Caco-2 (cell line): ENCODE measurements around the gene HMGCR. TPM values are rescaled to one million over a fixed set of nuclear protein-coding genes. Genes with fewer than 3 reads are reported as not detected.

ENCODE experiments used
- BruUV-seq: library from RNA; stranded (reverse); fragments of 400-500 nt; replicated peaks from 2 replicates; lab custom pipeline; 2021; lab: Mats Ljungman, UMichigan
- CTCF ChIA-PET: fragments of 300-600 bp; sonication (Branson Sonifier 250); formaldehyde crosslinking; loops from one replicate; lab custom pipeline; 2022; ENCODE audit warnings: antibody characterized with exemption; lab: Charles Lee
- POLR2A ChIA-PET: fragments of 300-600 bp; sonication (Branson Sonifier 250); formaldehyde crosslinking; loops from one replicate; lab custom pipeline; 2022; ENCODE audit warnings: antibody characterized with exemption; lab: Charles Lee
- DNase-seq, 2 experiments: peaks; one replicate each; pipeline versions ENCODE4 v3.0.0 to v3.0.0-alpha.2; 2020 to 2022
- H3K27me3 ChIP-seq: replicated peaks from 2 replicates; pipeline ENCODE4 v1.6.0; 2011; ENCODE audit warnings: low read length; ENCODE audit not compliant: control insufficient read depth, insufficient read depth
- H3K36me3 ChIP-seq: 2 replicates; pipeline ENCODE4 v1.5.1; 2011; ENCODE audit warnings: low read length; ENCODE audit not compliant: control insufficient read depth, insufficient read depth
- H3K4me1 ChIP-seq: fragments of 250-450 bp; sonication (Bioruptor Pico); 2 replicates; pipeline ENCODE4 v1.5.1; 2020; ENCODE audit warnings: mild to moderate bottlenecking
- H3K4me3 ChIP-seq: 2 replicates; pipeline ENCODE4 v1.5.1; 2011; ENCODE audit warnings: low read depth, mild to moderate bottlenecking, control low read depth, low read length
- H3K9me3 ChIP-seq: fragments of 250-450 bp; sonication (Bioruptor Pico); 2 replicates; pipeline ENCODE4 v1.5.1; 2020; ENCODE audit warnings: mild to moderate bottlenecking, moderate library complexity
- H3K27ac Mint-ChIP-seq: one replicate; pipeline ENCODE4 v1.8.0; 2022; ENCODE audit warnings: mixed read lengths; ENCODE audit not compliant: unreplicated experiment
- H3K27me3 Mint-ChIP-seq: one replicate; pipeline ENCODE4 v1.8.0; 2022; ENCODE audit warnings: mixed read lengths; ENCODE audit not compliant: insufficient read depth, unreplicated experiment
- H3K36me3 Mint-ChIP-seq: one replicate; pipeline ENCODE4 v1.8.0; 2022; ENCODE audit warnings: mild to moderate bottlenecking, mixed read lengths; ENCODE audit not compliant: insufficient read depth, unreplicated experiment
- H3K4me1 Mint-ChIP-seq: one replicate; pipeline ENCODE4 v1.8.0; 2022; ENCODE audit warnings: low read depth, mixed read lengths; ENCODE audit not compliant: unreplicated experiment
- H3K4me3 Mint-ChIP-seq: one replicate; pipeline ENCODE4 v1.8.0; 2022; ENCODE audit warnings: mild to moderate bottlenecking, moderate library complexity, mixed read lengths; ENCODE audit not compliant: unreplicated experiment
- H3K9me3 Mint-ChIP-seq: one replicate; pipeline ENCODE4 v1.8.0; 2022; ENCODE audit warnings: mixed read lengths; ENCODE audit not compliant: unreplicated experiment
- intact Hi-C: fragments of 100-400 bp; cut with micrococcal nuclease; formaldehyde crosslinking; loops from one replicate; pipeline ENCODE4 v1.10.0; 2022; ENCODE audit not compliant: unreplicated experiment
- total RNA-seq: library from RNA; stranded (reverse); gene quantifications from 2 replicates; pipeline ENCODE4 v1.2.3, GENCODE V29; 2022
- TF ChIP-seq, protein P1 (sequence below), 2 experiments: fragments of 200-600 bp in 1 of 2; IDR thresholded peaks; 1 replicate in 1 of 2; 2 replicates in 1 of 2; pipeline versions ENCODE4 v1.5.1 to v1.8.0; 2011 to 2022; ENCODE audit warnings: antibody characterized with exemption in 1 of 2, control low read depth in 1 of 2, inconsistent platforms in 1 of 2, low read depth in 1 of 2, low read length in 1 of 2, mild to moderate bottlenecking in 1 of 2, moderate library complexity in 1 of 2; ENCODE audit not compliant: insufficient read depth in 1 of 2, severe bottlenecking in 1 of 2, unreplicated experiment in 1 of 2

Gene HMGCR
- total RNA-seq, 1 experiment from 2014 or later, result 164 TPM

- ChIA-PET POLR2A (no interaction called here), CTCF (no interaction called here)
- Mint-ChIP-seq H3K27me3 (no peaks in the 10 kb centered on the region), H3K27ac (no peak overlapping the region), H3K9me3 (no peaks in the 10 kb centered on the region), H3K4me1 (peaks cover 11% of the 10 kb centered on the region), H3K4me3 (no peak overlapping the region), H3K36me3 (peaks cover 72% of the 10 kb centered on the region)
- TF ChIP-seq, protein P1, sequence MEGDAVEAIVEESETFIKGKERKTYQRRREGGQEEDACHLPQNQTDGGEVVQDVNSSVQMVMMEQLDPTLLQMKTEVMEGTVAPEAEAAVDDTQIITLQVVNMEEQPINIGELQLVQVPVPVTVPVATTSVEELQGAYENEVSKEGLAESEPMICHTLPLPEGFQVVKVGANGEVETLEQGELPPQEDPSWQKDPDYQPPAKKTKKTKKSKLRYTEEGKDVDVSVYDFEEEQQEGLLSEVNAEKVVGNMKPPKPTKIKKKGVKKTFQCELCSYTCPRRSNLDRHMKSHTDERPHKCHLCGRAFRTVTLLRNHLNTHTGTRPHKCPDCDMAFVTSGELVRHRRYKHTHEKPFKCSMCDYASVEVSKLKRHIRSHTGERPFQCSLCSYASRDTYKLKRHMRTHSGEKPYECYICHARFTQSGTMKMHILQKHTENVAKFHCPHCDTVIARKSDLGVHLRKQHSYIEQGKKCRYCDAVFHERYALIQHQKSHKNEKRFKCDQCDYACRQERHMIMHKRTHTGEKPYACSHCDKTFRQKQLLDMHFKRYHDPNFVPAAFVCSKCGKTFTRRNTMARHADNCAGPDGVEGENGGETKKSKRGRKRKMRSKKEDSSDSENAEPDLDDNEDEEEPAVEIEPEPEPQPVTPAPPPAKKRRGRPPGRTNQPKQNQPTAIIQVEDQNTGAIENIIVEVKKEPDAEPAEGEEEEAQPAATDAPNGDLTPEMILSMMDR (IDR thresholded peaks at IDR 0.05; ENCODE audit: insufficient read depth in 1 of 2, low read depth in 1 of 2, low read length in 1 of 2, severe bottlenecking in 1 of 2, unreplicated experiment in 1 of 2), result no peak
- DNase-seq, result no peak
- intact Hi-C loops, result no loop called here
- Histone ChIP-seq H3K4me1 (peaks cover 19% of the 10 kb centered on the region), H3K36me3 (no peaks in the 10 kb centered on the region; the same call in none of the 2 replicates), H3K9me3 (no peaks in the 10 kb centered on the region), H3K27me3 (no peaks in the 10 kb centered on the region), H3K4me3 (no peak overlapping the region)
- BruUV-seq, result no TSS peak
Observed at GRCh38 chr5:75341934-75342333, 4.9 kb downstream of the HMGCR start.

DNA sequence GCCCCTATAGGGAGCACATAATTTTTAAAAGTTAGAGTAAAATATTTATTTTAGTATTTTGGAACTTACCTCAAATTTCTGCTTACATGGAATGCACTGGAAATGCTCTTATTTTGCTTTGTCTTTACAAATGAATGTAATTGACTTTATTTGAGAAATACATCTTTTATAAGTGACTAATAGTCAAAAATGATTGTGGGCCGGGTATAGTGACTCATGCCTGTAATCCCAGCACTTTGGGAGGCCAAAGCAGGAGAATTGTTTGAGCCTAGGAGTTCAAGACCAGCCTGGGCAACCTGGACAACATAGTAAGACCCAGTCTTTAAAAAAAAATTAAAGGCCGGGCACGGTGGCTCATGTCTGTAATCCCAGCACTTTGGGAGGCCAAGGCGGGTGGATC, 5.8 kb downstream of the HMGCR start:
- TF ChIP-seq, protein P1 (IDR thresholded peaks at IDR 0.05; ENCODE audit: insufficient read depth in 1 of 2, low read depth in 1 of 2, low read length in 1 of 2, severe bottlenecking in 1 of 2, unreplicated experiment in 1 of 2), result no peak
- CTCF ChIA-PET, result no interaction called here
- intact Hi-C loops, result no loop called here
- H3K36me3 Mint-ChIP-seq, result peaks cover 80% of the 10 kb centered on the region
- H3K27me3 ChIP-seq, result no peaks in the 10 kb centered on the region
- H3K4me3 Mint-ChIP-seq, result no peak overlapping the region
- no peaks in the 10 kb centered on the region; the same call in none of the 2 replicates for H3K36me3 ChIP-seq
- H3K4me1 ChIP-seq, result peaks cover 19% of the 10 kb centered on the region
- no peaks in the 10 kb centered on the region for H3K9me3 Mint-ChIP-seq
- H3K27me3 Mint-ChIP-seq, result no peaks in the 10 kb centered on the region
- DNase-seq, result no peak
- BruUV-seq, result no TSS peak
- H3K4me3 ChIP-seq, result no peak overlapping the region
- no peaks in the 10 kb centered on the region for H3K9me3 ChIP-seq
- POLR2A ChIA-PET, result no interaction called here
- H3K27ac Mint-ChIP-seq, result no peak overlapping the region
- H3K4me1 Mint-ChIP-seq, result peaks cover 11% of the 10 kb centered on the region

DNA sequence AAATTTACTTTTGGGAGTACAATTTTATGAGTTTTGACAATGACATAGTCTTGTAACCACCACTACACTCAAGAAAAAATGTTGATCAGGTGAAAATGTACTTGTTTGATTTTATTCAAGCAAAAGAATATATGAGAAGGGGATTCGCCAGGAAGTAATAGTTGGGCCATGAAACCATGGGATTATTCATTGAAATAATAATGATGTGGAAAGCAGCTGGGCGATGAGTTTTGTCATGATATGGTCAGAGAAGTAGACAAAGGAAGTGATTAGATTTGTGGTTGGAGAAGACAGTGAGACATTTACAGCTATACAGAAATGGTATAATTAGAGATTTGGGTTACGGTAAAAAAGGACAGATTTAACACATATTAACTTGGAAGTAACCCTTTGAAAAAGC, 11.2 kb downstream of the HMGCR start:
- Mint-ChIP-seq H3K4me3 (no peak overlapping the region), H3K9me3 (no peaks in the 10 kb centered on the region), H3K27me3 (no peaks in the 10 kb centered on the region), H3K27ac (no peak overlapping the region), H3K36me3 (peaks cover 90% of the 10 kb centered on the region), H3K4me1 (no peaks in the 10 kb centered on the region)
- Histone ChIP-seq H3K27me3 (no peaks in the 10 kb centered on the region), H3K9me3 (no peaks in the 10 kb centered on the region), H3K36me3 (peaks cover 3% of the 10 kb centered on the region), H3K4me3 (no peak overlapping the region), H3K4me1 (no peaks in the 10 kb centered on the region)
- intact Hi-C loops, result no loop called here
- ChIA-PET CTCF (no interaction called here), POLR2A (no interaction called here)
- no TSS peak for BruUV-seq
- TF ChIP-seq, protein P1 (IDR thresholded peaks at IDR 0.05; ENCODE audit: insufficient read depth in 1 of 2, low read depth in 1 of 2, low read length in 1 of 2, severe bottlenecking in 1 of 2, unreplicated experiment in 1 of 2), result no peak
- no peak for DNase-seq
